GM19467 (cell line): ENCODE measurements around the gene RNU6-9.

Experiments
- ATAC-seq: cut with Tn5 transposase; IDR thresholded peaks from one replicate; pipeline ENCODE4 v1.9.1; 2021; ENCODE audit warnings: mild to moderate bottlenecking, moderate library complexity; ENCODE audit not compliant: unreplicated experiment

RNU6-9 gene

DNA sequence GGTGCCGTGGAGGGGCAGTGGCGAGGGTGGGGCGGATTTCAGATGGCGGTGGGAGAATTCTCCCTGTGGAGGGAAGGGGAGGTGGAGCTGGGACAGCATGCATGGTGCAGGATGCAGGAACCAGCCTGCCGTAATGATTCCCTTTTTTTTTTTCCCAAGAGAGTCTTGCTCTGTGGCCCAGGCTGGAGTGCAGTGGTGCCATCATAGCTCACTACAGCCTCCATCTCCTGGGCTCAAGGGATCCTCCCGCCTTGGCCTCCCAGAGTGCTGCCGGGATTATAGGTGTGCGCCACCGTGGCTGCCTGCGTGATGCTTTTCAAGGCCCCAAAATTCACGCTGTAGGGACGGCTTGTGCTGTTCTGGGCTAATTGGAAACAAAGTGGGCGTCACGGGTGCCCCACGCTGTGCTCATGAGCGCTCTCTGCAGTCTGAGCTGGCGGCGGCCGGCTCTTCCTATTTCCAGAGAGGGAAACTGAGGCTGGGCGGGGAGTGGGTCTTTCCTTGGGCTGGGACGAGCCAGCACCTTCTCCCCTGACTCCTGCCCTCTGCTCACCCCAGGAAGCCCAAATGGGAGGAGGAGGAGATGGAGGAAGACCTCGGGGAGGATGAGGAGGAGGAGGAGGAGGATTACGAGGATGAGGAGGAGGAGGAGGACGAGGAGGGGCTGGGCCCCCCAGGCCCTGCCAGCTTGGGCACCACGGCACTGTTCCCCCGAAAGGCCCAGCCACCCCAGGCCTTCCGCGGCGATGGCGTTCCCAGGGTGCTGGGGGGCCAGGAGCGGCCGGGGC is 38.8 kb downstream of the RNU6-9 start:
- no peak for ATAC-seq

DNA sequence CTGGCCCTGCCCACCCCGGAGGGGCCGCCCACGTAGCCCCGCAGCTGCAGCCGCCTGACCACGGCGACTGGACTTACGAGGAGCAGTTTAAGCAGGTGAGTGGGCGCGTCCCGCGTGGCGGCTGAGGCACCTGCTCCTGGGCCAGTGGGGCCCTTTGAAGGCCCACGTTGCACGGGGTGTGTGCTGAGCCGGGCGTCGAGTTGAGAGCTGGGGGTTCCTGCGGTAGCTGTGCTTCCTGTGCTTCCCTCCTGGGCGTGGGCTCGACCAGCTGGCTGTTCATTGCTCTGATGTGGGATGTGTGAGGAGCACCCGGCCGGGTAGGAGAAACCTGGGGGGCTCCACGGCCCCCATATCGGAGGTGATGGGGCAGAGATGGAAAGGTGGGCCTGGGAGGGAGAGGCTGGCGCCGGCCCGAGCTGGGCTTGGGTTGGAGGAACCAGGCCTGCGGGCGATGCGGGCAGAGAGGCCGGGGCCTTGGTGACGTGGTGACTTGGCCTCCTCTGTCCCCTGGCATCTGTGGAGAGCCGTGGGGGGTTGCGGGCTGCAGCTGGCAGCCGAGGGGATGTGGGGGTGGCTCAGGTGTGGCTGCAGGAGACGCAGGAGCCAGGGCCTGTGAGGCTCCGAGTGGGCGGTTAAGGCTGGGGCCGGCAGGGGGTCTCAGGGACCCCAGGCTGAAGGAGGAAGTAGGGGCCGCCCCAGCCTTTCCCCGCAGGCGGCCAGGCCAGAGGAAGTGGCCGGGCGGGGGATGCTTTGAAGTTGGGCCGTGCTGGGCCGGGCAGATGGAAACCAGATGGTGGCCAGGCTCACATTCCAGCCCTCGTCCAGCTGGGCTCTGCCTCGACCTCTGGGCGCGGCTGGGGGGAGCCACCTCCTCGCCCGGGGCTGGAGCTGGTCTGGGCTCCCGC is 39.6 kb downstream of the RNU6-9 start:
- ATAC-seq = no peak

GRCh38 chr19:933553-933882 is 40.2 kb downstream of the RNU6-9 start:
- no peak for ATAC-seq

GRCh38 chr19:934197-934840 is 41.0 kb downstream of the RNU6-9 start:
- ATAC-seq = no peak

- no peak for ATAC-seq
Observed at GRCh38 chr19:934865-935479, 41.7 kb downstream of the RNU6-9 start.

GRCh38 chr19:936175-936546 is 42.9 kb downstream of the RNU6-9 start:
- no peak for ATAC-seq

DNA sequence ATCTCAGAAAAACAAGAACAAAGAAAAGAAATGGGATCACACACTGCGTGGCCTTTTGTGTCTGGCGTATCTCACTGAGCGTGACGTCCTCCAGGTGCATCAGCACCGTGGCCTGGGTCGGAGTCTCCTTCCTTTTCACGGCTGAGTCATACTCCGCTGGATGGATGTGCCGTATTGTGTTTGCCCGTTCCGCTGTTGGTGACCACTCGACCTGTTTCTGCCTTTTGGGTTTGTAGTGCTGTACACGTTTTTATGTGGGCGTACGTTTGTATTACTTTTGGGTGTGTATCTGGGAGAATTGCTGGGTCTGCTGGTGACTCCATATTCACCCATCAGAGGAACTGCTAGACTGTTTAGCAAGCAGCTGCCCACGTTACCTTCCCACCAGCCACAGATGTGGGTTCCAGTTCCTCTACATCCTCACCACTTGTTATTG is 44.0 kb downstream of the RNU6-9 start:
- ATAC-seq = no peak

- no peak for ATAC-seq
Observed at GRCh38 chr19:938233-938923, 45.1 kb downstream of the RNU6-9 start.

DNA sequence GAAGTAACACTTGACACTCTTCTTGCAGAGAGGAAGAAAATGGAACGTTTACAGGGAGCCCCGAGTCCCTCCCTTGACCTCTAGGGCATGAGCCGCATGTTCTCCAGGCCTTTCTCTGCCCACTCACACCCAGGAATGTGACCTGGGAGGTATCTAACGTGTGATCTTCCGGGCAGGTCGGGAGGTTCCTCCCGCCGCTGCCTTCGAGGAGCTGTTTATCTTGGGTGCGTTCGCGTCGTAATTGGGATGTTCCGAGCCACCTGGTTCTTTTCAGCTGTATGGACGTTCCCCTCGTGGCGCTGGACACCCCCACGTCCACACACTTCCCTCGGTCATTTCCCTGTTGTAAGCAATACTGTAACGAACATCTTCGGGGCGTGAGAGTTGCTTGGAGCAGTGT is 46.2 kb downstream of the RNU6-9 start:
- no peak for ATAC-seq

DNA sequence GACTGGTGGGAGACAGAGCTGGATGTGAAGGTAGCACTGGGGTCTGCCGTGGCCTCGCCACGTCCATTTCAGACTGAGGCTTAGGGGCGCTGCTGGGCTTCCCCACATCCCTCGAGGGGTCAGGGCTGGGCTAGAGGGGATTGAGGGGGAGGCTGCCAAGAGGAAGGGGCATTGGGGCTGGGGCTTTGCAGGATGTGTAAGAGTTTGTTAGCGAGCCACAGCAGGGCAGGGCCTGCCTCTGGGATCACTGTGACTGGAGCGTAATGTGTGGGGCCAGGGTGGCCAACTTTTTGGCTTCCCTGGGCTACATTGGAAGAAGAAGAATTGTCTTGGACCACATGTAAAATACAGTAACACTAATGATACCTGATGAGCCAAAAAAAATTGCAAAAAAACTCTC is 46.6 kb downstream of the RNU6-9 start:
- ATAC-seq = no peak

GRCh38 chr19:940591-941291 is 47.5 kb downstream of the RNU6-9 start:
- ATAC-seq = no peak

- no peak for ATAC-seq
Observed at GRCh38 chr19:941292-942132, 48.2 kb downstream of the RNU6-9 start.

DNA sequence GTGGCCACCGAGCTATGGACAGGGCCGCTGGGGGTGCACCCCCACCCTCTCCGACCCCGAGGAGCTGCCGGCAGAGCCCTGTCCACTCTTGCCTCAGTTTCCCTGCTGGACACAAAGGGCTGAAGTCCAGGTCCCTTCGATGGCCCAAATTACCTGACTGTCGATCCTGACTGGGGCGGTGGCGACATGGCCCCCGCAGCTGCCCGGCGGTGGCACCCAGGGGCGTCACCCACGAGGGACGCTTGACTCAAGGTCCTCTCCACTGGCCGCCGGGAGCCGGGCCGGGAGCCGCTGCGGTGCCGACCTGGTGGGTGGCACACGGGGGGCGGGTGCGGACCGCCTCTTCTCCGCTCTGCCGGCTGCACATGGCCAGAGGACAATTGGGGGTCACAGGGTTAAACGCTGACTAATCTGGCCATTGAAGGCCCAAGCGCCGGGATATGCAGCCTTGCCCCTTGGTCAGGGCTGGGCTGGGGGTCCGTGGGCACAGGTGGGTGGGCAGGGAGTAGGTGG is 48.9 kb downstream of the RNU6-9 start:
- ATAC-seq = no peak
